Suppressor macrophage (primary cell): Measurements from ENCODE around the gene LRRC32.

Source experiments
- DNase-seq, 4 experiments: peaks; one replicate each; pipeline ENCODE4 v3.0.0-alpha.2; 2020 to 2022
- total RNA-seq, 17 experiments: gene quantifications; one replicate each; lab custom pipeline; 2026; ENCODE audit warnings: mixed read lengths in 6 of 17, inconsistent platforms in 3 of 17; lab: John Stamatoyannopoulos, UW

The LRRC32 gene
- 0 to 7.8 (median 0.38) reads per million in 17 experiments for total RNA-seq

DNA sequence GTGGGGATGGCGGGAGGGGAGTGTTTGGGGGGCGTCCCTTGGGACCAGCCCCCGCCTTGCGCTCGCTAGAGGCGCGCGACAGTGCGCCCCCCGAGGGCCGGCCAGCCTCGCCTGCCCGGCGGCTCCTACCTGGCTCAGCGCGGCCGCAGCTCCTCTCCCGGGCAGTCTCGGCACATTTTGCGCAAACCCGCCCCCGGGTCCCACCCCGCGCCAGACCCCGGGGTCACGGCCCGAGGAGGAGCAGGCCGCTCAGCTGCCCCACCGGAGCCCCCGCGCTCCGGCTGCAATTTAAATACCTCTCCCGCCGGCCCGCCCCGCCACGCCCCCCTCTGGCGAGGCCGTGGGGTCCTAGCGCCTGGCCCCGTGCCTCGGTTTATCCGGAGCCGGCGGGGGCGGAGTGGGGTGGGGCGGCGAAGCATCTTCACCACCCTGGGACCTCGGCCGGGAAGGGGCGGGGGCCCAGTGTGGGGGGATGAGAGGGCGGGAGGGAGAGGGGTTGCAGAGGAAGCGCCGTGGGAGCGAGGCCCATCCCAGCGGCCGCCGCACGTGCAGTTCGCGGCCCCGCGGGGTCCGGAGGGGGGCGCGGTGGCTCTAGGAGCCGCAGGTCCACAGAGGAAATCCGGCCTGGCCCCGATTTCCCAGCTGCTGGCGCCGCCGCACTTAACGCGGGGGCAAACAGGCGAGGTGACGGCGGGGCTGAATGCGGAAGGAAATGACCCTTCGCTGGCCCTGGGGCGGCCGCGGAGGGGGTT lies at the start of gene LRRC32:
Gene LRRC32 (minus strand): TSS at position 263 of the 752 bp plus-strand sequence. CDS start 4,793 bp downstream, outside the sequence.
- DNase-seq = peak; percentile 72 to 86 (median 80)

DNA sequence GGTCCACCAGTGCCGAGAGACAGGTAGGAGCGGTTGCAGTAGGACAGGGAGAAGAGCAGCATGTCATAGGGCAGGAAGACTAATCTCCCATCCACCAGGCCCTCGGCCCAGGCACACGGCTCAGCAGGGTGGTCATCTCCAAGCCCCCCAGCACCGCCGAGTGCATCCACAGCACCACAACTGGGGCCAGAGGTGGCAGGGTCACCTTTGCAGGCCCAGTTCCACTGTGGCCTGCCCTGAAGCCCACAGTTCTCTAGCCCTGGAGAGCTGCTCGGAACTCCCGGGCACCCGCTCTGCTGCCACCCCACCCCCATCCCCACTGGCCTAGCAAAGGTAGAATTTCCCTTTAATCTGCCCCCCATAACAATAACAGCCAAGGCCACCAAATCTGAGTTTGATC lies 49.1 kb upstream of the LRRC32 start:
- no peak for DNase-seq

GRCh38 chr11:76719281-76719680 lies 48.7 kb upstream of the LRRC32 start:
- no peak for DNase-seq

- no peak for DNase-seq
These were observed 47.3 kb upstream of the LRRC32 start for GRCh38 chr11:76717816-76718215.

GRCh38 chr11:76717369-76717768 lies 46.8 kb upstream of the LRRC32 start:
- no peak for DNase-seq

GRCh38 chr11:76716268-76716667 lies 45.7 kb upstream of the LRRC32 start:
- no peak for DNase-seq

DNA sequence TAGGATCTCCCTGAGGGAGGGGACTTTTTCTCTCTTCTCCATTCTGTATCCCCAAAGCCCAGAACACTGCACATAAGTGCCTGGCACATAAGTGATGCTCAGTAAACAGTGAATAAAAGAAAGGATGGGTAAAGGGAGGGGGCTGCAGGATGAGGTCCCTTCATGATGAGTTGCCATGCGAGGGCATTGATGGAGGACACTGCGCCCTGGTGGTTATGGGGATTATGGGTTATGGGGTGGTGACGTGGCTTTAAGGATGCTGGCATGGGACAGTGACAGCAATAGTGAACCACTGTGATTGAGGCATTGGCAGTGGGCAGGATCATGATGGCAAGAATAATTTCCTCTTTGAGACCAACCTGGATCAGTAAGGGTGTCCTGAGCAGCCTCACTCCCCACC lies 43.9 kb upstream of the LRRC32 start:
- DNase-seq = no peak

DNA sequence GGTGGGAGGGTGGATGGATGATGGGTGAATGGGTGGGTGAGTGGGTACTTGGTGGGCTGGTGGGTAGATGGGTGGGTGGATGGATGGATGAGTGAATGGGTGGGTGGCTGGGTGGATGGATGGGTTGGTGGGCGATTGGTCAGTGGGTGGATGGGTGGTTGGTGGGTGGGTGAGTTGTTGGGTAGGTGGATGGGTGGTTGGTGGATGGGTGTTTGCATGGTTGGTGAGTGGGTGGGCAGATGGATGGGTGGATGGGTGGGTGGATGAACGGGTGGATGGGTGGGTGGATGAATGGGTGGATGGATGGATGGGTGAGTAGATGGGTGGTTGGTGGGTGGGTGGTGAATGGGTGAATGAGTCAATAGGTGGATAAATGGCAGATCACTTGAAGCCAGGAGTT lies 43.0 kb upstream of the LRRC32 start:
- DNase-seq = no peak

DNA sequence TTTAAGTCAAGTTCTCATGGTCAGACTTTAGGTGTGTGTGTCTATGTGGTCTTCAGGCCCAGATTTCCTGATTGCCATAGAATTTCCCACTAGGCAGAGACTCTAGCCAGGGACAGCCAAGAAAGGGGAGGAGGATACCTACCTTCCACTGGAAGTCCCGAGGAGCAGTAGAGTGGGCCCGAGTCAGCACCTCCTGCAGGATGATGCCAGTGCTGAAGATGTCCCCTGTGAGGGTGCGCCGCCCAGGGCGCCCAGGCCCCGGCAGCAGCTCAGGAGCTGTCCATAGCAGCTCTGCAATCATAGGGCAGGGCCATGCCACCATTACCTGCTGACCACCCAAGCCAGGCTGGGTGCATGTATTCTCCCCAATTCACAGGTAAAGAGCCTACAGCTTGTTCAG lies 41.6 kb upstream of the LRRC32 start:
- no peak for DNase-seq

DNA sequence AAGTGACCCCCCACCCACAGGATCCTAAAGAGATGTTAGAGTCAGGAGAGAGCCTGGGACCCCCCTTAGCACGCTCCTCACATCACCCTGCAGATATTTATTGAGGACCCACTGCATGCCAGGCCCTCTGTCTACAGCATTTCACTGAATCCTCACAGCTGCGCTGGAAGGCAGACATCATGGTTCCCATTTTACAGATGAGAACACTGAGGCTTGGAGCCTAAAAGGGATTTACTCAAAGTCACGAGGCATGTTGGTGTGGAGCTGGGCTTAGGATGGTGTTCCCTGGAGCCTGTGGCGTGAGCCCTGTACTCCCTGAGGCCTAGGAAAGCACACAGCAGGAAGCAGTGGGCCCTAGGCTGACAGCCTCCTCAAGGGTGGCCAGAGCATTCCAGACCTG lies 39.2 kb upstream of the LRRC32 start:
- DNase-seq = no peak

GRCh38 chr11:76708972-76709660 lies 38.6 kb upstream of the LRRC32 start:
- DNase-seq = no peak

- DNase-seq = no peak
These were observed 36.8 kb upstream of the LRRC32 start for GRCh38 chr11:76707293-76707825.

DNA sequence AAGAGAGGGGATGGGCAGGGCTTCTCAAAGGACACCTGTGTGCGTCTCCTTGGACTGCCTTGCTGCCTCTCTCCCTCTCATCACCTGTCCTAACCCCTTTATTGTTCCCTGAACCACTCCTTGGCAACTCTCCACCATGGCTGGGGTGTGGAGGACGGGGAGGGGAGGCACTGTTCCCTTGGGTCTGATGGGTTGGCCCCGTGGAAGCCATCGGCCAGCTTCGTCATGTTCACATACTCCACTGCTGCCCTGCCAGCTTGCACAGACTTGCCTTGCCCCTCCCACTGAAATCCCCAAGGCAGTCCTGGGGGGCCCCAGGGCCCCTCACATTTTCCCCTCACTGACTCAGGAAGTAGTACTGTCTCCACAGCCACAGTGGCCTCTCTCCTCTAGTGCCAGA lies 36.1 kb upstream of the LRRC32 start:
- no peak for DNase-seq

DNA sequence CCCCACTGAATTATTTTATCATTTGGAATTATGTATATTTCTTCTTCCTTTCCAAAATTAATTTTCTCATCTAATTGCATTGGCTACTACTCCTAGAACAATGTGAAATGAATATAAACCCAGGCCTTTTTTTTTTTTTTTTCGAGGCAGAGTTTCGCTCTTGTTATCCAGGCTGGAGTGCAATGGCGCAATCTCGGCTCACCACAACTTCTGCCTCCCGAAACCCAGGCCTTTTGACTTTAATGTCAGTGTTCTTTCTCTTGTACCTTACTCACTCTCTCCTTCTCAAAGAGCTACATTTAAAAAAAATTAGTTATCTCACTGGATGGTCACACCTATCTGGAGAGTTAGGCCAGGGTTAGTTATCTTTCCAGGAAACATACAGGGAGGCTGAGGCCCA lies 35.3 kb upstream of the LRRC32 start:
- peak in 3 of 4 experiments; percentile 31 to 50 (median 49) for DNase-seq

- no peak for DNase-seq
These were observed 33.8 kb upstream of the LRRC32 start for GRCh38 chr11:76704171-76704948.

GRCh38 chr11:76703707-76704106 lies 33.2 kb upstream of the LRRC32 start:
- DNase-seq = no peak

GRCh38 chr11:76702336-76703128 lies 32.0 kb upstream of the LRRC32 start:
- peak in 1 of 4 experiments; percentile 20 for DNase-seq

GRCh38 chr11:76701294-76702040 lies 30.9 kb upstream of the LRRC32 start:
- DNase-seq = no peak

DNA sequence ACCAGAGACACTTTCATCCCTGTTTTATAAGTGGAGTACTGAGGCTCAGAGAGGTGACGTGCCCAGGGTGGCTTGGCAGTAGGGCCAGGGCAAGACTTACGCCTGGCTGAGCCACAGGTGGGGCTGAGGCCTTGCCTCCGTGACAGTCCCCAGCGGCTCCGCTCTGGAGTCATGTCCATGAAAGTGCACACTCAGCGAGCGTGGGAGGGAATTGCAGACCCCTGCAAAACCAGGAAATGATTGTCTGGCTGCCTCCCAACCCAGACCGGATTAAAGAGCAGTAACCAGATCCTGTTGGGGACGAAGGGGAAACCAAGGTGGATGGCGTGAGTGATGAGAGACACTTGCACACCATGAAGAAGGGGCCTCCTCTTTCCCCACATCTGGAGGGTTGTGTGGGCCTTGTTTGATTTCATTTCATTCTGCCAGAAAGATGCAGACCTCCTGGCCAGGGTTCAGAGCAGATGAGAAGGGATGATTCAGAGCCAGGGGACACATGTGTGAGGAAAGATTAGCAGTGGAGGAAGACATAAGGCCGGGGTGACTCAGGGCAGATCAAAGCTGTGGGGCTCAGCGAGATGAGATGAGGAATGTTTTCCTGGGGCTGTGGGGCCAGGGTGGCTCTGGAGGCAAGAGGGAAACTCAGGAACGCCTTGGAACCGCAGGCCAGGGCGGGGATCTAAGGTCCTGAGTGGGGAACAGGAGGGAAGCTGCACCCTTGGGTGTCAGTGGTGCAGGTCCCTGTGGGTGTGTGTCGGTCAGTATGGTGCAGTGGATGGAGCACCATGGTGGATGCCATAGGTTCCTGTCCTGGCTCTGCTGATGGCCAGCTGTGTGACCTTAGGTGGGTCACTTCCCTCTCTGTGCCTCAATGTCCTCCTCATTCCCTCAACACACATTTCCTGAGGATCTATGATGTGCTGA lies 29.9 kb upstream of the LRRC32 start:
- peak; percentile 73 to 88 (median 81) for DNase-seq

- peak in 2 of 4 experiments; percentile 17 to 19 for DNase-seq
These were observed 29.0 kb upstream of the LRRC32 start for GRCh38 chr11:76699451-76700091.
